DND-41 (cell line): ENCODE results near the gene SLC2A13.

Experiments
- CTCF ChIP-seq: IDR thresholded peaks from 2 replicates; pipeline ENCODE4 v1.5.1; 2012; ENCODE audit warnings: borderline replicate concordance, low read length, moderate library complexity, mild to moderate bottlenecking; ENCODE audit not compliant: poor library complexity, severe bottlenecking; ENCODE audit errors: extremely low read depth
- EZH2 ChIP-seq: IDR thresholded peaks from 3 replicates; pipeline ENCODE4 v1.6.1; 2012; ENCODE audit warnings: borderline replicate concordance, low read depth, mild to moderate bottlenecking, moderate library complexity, low read length, inconsistent platforms; ENCODE audit not compliant: severe bottlenecking

DNA sequence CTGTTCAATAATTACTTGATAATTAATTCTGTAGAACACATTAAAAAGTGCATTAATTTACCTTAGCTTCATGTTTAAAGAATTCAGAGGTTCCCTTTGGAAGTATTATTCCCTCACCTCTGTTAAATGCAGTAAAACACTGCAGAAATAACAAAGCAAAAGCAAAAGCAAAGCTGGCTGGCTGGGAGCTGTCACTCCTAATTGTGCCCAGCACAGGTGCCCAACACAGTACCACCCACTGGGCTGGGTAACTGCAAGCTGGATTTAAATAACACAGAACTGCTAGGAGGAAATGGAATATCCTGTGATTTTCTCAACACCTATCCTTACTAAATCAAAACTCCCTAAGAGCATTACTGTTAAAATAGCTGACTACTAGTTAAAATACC lies 72.6 kb downstream of the SLC2A13 start:
- TF ChIP-seq CTCF = no peak
- no peak for TF ChIP-seq EZH2
